Lower leg skin (tissue), 4 donors: ENCODE measurements around the gene PRR29. TPM values are rescaled to one million over a fixed set of nuclear protein-coding genes. Genes with fewer than 3 reads are reported as not detected.

Experiments used
- DNase-seq, 2 donors: peaks; one replicate each; pipeline ENCODE4 v3.0.0-alpha.2; 2019; ENCODE audit warnings: low spot score in 2 of 2
- H3K4me3 ChIP-seq: fragments of 200-600 bp; sonication (generic); 2 replicates; pipeline ENCODE4 v1.5.1; 2017; ENCODE audit warnings: mild to moderate bottlenecking, low read depth; ENCODE audit not compliant: poor library complexity, severe bottlenecking
- POLR2A ChIP-seq, 2 donors: fragments of 450-650 bp; IDR thresholded peaks; one replicate each; pipeline ENCODE4 v1.6.1; 2016 to 2017; ENCODE audit warnings: antibody characterized with exemption in 2 of 2, mild to moderate bottlenecking in 1 of 2, moderate library complexity in 1 of 2
- WGBS, 2 donors: methylation state at CpG; one replicate each; pipeline ENCODE4 v1.1.5; 2018; 5-methylcytosine and 5-hydroxymethylcytosine counted together
- intact Hi-C: fragments of 100-400 bp; cut with DNase I; formaldehyde crosslinking; loops from one replicate; pipeline ENCODE4 v1.15.0; 2023; ENCODE audit warnings: low total_unique reads
- total RNA-seq, 4 donors: library from RNA; depleted of rRNA; stranded (reverse); fragments of >200 nt; gene quantifications; one replicate each; pipeline ENCODE4 v1.1.0, GENCODE V29; 2016
- TF ChIP-seq, protein P1 (sequence below), 3 donors: fragments of 450-650 bp; IDR thresholded peaks; one replicate each; pipeline ENCODE4 v1.5.1; 2016; ENCODE audit warnings: antibody characterized with exemption in 3 of 3, mild to moderate bottlenecking in 3 of 3, moderate library complexity in 2 of 3

The PRR29 gene
- total RNA-seq, 4 donors from 2014 or later: 0.17 TPM; not detected in 3

DNA sequence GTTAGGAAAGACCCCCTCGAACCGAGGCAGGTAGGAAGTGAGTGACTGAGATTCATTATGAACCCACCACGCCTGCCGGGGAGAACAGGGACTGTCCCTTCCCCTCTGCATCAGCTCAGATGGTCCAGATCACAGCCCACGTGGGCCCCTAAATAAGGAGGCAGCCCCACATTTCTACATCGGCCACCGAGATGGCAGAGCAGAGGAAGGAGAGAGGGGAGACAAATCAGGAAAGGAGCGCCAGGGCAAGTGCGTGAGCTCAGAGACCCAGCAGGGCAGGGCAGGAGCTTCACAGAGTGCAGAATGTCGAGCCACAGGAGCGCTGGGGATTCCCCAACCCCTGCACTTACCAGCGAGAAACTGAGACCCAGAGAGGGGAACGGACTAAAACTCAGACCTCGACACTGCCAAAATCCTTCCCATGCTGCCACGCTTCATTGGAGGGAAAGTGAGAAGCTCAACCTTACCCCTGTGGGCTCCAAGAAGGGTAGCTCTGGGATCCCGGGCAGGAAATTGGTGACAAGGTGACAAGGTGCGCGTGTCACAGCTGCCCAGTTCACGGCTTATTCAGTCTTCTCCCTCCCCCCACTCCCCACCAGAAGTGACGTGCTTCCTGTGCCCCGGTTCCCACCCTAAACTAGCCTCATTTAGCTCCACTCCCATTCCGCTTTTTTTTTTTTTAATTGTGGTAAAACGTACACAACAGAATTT is 22.1 kb downstream of the PRR29 start, which contains the start of gene ICAM2:
ICAM2 (minus strand) TSS at position 578 of the 711 bp plus-strand sequence. CDS start 13,942 bp downstream, outside the sequence.
- peak; percentile 54 to 94 for DNase-seq
- intact Hi-C loops: loop anchor here (10.0 kb wide), 1 partner anchor 105 kb away; the partner anchor contains the start of genes CSHL1 and GH1
- no peak for TF ChIP-seq POLR2A (IDR thresholded peaks at IDR 0.05)
- TF ChIP-seq, protein P1, sequence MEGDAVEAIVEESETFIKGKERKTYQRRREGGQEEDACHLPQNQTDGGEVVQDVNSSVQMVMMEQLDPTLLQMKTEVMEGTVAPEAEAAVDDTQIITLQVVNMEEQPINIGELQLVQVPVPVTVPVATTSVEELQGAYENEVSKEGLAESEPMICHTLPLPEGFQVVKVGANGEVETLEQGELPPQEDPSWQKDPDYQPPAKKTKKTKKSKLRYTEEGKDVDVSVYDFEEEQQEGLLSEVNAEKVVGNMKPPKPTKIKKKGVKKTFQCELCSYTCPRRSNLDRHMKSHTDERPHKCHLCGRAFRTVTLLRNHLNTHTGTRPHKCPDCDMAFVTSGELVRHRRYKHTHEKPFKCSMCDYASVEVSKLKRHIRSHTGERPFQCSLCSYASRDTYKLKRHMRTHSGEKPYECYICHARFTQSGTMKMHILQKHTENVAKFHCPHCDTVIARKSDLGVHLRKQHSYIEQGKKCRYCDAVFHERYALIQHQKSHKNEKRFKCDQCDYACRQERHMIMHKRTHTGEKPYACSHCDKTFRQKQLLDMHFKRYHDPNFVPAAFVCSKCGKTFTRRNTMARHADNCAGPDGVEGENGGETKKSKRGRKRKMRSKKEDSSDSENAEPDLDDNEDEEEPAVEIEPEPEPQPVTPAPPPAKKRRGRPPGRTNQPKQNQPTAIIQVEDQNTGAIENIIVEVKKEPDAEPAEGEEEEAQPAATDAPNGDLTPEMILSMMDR (IDR thresholded peaks at IDR 0.05): no peak
- 18 to 19% methylated on average over 23 of the region's 23 CpGs for WGBS, 2 donors
- H3K4me3 ChIP-seq: peak within 1 kb of the TSS; percentile 3

DNA sequence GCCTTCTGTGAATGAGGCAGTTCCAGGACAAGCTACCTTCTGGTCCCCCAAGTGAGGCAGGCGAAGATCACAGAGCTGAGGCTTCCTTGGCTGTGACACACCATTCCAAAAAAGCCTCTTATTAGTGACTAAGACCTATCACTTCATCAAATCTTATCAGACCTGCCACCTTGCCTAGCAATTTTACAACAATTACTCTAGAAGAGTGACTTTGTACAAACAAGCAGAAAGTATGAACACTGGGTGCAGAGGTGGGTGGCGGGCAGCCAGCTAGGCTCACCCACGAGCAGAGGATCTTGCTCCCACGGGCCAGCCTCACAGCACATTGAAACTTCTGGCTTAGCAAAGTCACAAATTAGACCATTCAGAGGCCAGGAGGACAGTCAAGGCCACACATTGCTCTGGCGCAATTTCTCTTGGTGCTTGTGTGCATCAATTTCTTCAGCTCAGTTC is 24.5 kb downstream of the PRR29 start:
- WGBS, 2 donors: 75 to 77% methylated on average over 5 of the region's 5 CpGs
- TF ChIP-seq, protein P1 (IDR thresholded peaks at IDR 0.05): no peak
- no peak for TF ChIP-seq POLR2A (IDR thresholded peaks at IDR 0.05)
- DNase-seq: peak in 1 of 2 donors; percentile 63
- no peak overlapping the region for H3K4me3 ChIP-seq
- intact Hi-C loops: loop anchor here (10.0 kb wide), 1 partner anchor 108 kb away; the partner anchor contains the start of genes CSHL1 and GH1

DNA sequence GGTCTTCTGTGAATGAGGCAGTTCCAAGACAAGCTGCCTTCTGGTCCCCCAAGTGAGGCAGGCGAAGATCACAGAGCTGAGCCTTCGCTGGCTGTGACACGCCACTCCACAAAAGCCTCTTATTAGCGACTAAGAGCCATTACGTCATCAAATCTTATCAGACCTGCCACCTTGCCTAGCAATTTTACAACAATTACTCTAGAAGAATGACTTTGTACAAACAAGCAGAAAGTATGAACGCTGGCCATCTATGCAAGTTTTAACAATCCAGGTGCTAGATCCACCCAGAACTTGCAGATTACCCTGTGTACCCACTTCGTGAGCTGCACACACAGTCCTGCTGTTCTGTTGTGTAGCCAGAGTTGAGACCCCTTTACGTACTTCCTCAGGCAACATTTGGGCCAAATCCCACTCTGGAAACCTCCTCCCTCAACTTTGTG is 26.1 kb downstream of the PRR29 start:
- intact Hi-C loops: loop anchor here (10.0 kb wide), 1 partner anchor 109 kb away; the partner anchor contains the start of genes CSHL1 and GH1
- H3K4me3 ChIP-seq: no peak overlapping the region
- DNase-seq: peak in 1 of 2 donors; percentile 32
- WGBS, 2 donors: 68 to 77% methylated on average over 8 of the region's 8 CpGs
- TF ChIP-seq, protein P1 (IDR thresholded peaks at IDR 0.05): no peak

DNA sequence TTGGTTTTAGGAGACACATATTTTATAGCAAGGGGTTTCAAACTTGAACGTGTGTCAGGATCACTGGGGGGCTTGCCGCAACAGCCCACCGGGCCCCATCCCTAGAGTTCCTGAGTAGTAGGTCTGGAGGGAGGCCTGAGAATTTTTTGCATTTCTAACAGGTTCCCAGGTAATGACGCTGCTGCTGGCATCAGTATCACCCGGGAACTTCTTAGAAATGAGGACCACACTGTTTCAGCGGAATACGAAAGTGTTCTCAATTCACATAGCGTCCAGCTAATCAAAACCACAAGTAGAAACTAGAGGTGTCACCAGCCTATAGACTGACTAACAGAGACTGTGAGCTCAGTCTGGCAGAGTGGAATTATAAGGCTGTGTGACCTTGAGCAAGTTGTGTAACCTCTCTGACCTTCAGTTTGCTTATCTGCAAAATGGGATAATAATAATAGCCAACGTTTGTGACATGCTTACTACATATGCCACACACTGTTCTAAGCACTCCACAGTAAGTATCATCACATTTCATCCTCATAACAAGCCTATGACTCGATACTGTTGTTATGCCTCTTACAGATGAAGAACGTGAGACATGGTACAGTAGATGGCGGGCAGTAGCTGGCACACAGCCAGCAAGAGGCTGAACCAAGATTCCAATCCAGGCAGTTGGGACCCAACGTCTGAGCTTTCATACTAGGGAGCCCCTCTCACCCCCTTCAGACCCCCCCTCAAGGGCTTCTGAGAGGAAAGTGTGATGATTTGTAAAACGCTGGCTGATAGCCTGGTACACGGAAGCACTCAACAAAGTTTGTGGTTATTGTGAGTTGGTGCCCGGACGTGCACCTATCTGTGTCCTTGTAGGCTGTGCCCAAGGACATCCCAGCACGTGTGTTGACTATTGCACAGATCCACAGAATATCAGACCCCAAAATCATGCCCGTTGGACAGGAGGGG is 26.9 kb downstream of the PRR29 start:
- WGBS, 2 donors: 59 to 63% methylated on average over 19 of the region's 19 CpGs
- intact Hi-C loops: loop anchor here (5.0 to 10.0 kb wide), 2 partner anchors 107 to 110 kb away; partner anchors contain the start of genes CSHL1, ERN1 and GH1
- peak in 1 of 2 donors; percentile 83 for DNase-seq
- no peak overlapping the region for H3K4me3 ChIP-seq
- no peak for TF ChIP-seq POLR2A (IDR thresholded peaks at IDR 0.05)
- TF ChIP-seq, protein P1 (IDR thresholded peaks at IDR 0.05): no peak

DNA sequence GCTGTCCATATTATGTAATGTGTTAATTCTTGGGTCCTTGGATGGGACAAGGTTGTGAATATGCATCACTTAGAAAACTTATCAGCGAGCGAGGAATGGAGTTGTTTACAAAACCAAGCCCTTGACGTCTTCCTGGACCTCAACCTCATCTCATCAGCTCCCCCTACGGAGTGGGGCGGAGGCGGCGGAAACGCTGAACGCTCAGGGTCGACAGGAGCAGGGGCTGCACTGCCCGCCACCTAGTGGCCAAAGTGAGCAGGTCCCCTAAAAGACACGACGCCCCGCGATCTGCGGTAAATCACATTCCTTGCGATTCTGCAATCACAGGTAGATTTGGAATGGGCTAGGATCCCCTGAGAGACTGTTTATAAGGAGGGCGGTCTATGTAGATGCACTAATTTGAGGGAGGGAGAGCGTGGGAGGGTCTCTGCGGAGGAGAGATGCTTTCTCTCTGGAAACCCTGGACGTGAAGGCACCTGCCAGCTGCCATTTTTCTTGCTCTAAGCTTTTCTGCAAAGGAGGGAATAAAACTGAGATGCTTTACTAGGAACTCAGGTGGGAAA is 27.7 kb downstream of the PRR29 start:
- intact Hi-C loops: loop anchor here (5.0 to 10.0 kb wide), 2 partner anchors 106 to 111 kb away; partner anchors contain the start of genes CSHL1, ERN1 and GH1
- no peak overlapping the region for H3K4me3 ChIP-seq
- DNase-seq: peak; percentile 50 to 96
- 2 to 3% methylated on average over 21 of the region's 21 CpGs for WGBS, 2 donors
- TF ChIP-seq, protein P1 (IDR thresholded peaks at IDR 0.05): peak in 1 of 3 donors; percentile 77
- no peak for TF ChIP-seq POLR2A (IDR thresholded peaks at IDR 0.05)
